ENCODE results near the gene EPHA1. TPM values are rescaled to one million over a fixed set of nuclear protein-coding genes. Genes with fewer than 3 reads are reported as not detected.
"Not testable (repeated sequence)": the region's sequence is repeated elsewhere in the genome, so short reads cannot be mapped to it uniquely, and the experiment has no call there.

The EPHA1 gene
- total RNA-seq, 1 donor, result not detected

DNA sequence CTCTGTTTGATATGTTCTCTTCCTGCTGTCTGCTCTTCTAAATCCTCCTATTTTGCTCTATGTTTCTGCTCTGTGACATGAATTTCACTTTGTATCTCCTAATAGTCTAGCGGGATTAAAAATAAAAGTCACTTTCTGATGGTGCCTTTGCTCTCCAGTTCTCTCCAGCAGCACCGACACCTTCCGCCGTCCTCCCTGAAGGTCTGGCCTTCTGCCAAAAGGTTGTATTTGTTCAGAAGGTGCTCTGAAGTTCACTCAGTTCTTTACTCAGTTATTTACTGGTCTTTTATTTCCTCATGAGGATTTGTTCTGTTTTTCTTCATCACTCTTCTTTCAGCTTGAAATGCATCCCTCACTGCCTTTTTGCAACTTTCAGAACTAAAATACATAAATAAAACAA, 11.2 kb upstream of the EPHA1 start:
- H3K4me3 ChIP-seq (ENCODE audit: low read depth, low read length), result no peak overlapping the region
- TF ChIP-seq, protein P1, sequence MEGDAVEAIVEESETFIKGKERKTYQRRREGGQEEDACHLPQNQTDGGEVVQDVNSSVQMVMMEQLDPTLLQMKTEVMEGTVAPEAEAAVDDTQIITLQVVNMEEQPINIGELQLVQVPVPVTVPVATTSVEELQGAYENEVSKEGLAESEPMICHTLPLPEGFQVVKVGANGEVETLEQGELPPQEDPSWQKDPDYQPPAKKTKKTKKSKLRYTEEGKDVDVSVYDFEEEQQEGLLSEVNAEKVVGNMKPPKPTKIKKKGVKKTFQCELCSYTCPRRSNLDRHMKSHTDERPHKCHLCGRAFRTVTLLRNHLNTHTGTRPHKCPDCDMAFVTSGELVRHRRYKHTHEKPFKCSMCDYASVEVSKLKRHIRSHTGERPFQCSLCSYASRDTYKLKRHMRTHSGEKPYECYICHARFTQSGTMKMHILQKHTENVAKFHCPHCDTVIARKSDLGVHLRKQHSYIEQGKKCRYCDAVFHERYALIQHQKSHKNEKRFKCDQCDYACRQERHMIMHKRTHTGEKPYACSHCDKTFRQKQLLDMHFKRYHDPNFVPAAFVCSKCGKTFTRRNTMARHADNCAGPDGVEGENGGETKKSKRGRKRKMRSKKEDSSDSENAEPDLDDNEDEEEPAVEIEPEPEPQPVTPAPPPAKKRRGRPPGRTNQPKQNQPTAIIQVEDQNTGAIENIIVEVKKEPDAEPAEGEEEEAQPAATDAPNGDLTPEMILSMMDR (IDR thresholded peaks at IDR 0.05; ENCODE audit: insufficient read depth, low read depth, low read length), result no peak
- DNase-seq (ENCODE audit: low read depth), result no peak

DNA sequence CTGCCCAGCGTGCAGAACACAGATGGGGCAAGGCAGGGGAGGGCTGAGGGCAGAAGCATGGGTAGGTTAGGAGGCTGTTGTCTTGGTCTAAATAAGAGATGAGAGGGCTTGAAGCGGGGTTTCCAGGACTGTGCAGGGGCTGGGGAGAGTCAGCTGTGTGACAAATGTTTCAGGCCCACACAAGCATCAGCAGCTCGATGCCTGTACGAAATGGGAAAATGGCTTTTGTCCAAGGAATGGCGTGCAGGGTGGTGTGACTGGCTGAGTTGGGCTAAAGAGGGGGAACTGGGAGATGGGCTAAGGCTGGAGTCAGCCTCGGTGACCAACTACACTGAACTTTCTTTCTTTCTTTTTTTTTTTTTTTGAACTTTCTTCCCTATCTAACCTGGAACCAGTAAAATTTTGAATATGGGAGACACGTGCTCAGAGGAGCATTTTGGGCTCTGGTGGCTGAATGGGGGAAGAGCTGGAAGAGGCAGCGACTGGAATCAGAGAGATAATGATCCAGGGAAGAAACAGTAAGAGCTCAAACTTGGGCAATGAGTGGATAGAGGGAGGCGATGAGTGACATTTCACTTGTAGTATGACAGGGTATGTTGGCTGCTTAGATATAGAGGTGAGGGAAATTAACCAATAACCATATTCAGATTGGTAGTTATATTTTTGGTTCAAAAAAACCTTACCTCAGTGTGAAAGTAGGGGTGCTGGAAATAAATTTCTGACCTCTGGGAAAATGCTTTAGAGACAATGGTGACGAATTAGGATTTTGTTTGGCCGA, 10.2 kb upstream of the EPHA1 start:
- H3K4me3 ChIP-seq (ENCODE audit: low read depth, low read length), result no peak overlapping the region
- TF ChIP-seq, protein P1 (IDR thresholded peaks at IDR 0.05; ENCODE audit: insufficient read depth, low read depth, low read length), result no peak
- no peak for DNase-seq (ENCODE audit: low read depth)

DNA sequence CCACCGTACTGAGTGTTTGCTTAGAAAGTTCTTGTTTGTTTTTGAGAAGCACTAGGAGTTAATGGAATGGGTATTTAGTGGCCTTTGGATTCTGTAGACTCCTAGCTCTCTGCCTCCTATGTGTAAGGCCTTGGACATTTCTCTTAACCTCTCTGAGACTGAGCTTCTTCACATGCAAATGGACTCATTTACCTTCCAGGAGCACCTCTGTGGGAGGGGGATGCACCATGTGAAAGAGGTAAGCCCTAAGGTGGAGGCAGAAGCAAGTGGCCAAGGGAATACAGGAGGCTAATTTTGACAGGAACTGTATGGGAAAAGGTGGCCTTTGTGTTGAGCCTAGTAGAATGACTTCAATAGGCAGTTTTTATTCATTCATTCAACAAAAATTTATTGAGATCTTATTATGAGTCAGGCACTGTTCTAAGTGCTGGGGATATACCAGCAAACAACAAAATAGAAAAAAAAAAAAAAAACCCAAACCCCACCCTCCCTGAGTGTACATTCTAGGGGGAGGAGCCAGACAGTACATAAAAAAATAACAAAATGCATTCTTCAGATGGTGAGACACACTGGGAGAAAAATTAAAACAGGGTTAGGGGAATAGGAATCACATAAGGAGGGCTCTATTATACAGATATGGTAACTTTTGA, 9.2 kb upstream of the EPHA1 start:
- TF ChIP-seq, protein P1 (IDR thresholded peaks at IDR 0.05; ENCODE audit: insufficient read depth, low read depth, low read length), result no peak
- H3K4me3 ChIP-seq (ENCODE audit: low read depth, low read length), result no peak overlapping the region
- DNase-seq (ENCODE audit: low read depth), result no peak

DNA sequence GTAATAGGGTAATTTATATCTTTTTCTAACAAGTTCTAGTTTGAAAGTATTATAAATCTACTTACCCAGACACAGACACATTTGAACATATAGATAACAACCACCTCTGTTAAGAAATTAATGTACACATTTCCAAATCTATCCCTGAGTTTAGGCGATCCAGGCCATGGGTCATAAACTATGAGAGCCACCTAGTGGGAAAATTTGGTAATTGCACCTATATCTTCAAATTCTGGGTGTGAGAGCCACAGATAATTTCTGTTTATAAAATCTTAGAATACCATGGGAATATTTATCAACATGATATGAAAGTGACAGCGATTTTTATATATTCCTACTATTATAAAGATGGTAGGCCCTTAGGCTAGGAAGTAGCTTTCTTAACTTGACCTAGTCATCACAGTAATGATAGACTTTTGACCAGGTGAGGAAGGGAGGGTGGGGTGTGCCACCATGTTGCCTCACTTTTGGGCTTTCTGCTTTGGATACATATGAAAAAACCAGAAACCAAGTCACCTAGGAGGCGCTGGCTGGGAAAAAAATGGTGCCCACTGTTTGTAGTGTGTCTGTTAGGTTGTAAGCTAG, 8.0 kb upstream of the EPHA1 start:
- DNase-seq (ENCODE audit: low read depth), result peak; percentile 71
- H3K4me3 ChIP-seq (ENCODE audit: low read depth, low read length), result no peak overlapping the region
- TF ChIP-seq, protein P1 (IDR thresholded peaks at IDR 0.05; ENCODE audit: insufficient read depth, low read depth, low read length), result peak; percentile 74

DNA sequence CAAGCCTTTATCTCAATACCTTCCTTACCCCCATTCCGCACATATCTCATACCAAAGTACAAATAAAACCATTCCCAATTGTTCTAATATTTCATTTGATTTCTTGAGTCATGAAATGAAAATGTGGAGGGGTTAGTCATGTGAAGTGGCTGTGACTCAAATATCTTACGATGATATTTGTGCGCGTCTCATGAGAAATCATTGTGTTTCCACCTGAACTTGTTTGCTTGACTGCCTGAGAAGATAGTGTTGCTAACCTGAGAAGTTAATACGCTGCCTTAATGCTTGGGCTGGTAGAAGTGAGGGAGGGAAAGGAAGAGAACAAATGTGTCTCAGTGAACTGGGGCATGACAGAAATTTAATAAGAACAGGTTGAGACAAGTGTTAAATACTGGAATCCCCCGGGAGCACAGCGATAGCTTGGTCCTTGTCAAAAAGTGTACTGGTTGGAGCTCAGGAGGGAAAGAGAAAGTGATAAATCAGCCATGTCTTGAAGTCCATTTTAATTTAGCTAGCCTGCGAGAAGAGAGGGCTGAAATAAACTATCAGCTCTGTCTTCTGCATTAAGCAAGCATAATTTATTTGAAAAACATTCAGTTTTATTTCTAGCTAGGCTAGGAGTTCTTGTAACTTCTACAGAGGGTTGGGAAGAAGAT, 7.2 kb upstream of the EPHA1 start:
- no peak overlapping the region for H3K4me3 ChIP-seq (ENCODE audit: low read depth, low read length)
- no peak for DNase-seq (ENCODE audit: low read depth)
- TF ChIP-seq, protein P1 (IDR thresholded peaks at IDR 0.05; ENCODE audit: insufficient read depth, low read depth, low read length), result no peak

DNA sequence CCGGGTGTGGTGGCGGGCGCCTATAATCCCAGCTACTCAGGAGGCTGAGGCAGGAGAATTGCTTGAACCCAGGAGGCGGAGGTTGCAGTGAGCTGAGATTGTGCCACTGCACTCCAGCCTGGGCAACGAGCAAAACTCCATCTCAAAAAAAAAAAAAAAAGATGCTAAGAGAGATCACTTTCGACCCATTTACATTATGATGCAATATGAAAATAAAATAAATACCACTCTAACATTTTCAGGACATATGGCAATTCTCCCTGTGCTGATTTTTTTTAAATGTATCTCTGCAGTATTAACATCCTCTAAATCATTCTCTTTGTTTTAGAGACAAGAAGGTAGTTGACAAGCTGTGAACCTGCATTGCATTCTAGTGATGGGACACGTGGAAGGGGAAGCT, 6.6 kb upstream of the EPHA1 start:
- H3K4me3 ChIP-seq (ENCODE audit: low read depth, low read length), result not testable (repeated sequence)

DNA sequence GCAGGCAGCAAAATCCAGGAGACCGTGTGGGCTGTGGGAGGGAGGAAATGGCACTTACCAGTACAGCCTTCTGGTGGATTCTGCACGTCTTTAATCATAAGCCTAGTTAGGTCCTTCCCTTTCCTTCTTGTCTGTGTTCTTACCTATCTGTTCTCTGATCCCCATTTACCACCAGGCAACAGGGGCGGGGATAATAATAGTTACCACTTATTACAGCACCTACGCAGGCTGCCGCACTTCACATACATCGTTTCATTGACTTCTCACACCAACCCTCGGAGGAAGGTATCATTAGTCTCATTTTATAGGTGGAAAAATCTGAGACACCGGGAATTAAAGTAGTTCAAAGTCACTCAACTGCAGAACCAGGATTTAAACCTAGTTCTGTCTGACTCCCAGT, 4.5 kb upstream of the EPHA1 start:
- TF ChIP-seq, protein P1 (IDR thresholded peaks at IDR 0.05; ENCODE audit: insufficient read depth, low read depth, low read length), result no peak
- DNase-seq (ENCODE audit: low read depth), result no peak

More for the DNA sequence above, 6.6 kb upstream of the EPHA1 start:
- DNase-seq (ENCODE audit: low read depth), result not testable (repeated sequence)

More for the DNA sequence above, 4.5 kb upstream of the EPHA1 start:
- no peak overlapping the region for H3K4me3 ChIP-seq (ENCODE audit: low read depth, low read length)
